HG03060 (cell line): ENCODE measurements around the gene SNAPIN.
"Not testable (repeated sequence)": the region's sequence is repeated elsewhere in the genome, so short reads cannot be mapped to it uniquely, and the experiment has no call there.

Experiments used
- ATAC-seq: cut with Tn5 transposase; IDR thresholded peaks from one replicate; pipeline ENCODE4 v1.9.1; 2021; ENCODE audit warnings: low read depth, moderate number of reproducible peaks; ENCODE audit not compliant: unreplicated experiment

Gene SNAPIN

DNA sequence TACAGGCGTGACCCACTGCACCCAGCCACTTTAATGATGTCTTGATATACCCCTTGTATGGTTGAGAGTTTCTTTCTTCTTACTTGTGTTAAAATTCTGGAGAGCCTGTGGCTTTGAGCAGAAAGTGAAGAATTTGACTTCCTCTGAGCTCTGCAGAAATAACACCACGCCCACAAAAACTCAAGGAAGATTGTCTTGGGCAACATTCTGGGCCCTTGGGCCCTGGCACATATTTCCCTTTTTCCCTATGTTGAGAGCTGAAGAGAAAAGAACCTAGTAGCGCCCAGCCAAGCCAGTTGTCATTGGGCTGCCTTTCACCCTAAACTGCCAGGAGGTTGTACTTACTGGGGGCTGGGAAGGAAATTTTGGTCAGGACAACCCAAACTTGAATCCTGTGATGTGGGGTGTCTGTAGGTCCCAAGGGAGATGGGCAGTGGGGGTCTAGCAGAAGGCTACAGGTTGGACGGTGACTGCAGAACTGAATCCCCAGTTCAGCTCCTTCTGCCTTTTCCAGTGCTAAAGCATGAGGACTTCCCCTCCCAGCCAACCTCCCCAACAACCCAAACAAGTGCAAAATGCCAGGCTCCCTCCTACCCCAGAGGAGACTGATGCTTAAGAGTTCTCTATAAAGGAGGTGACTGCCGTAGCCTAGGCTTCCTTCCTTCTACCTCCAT lies 11.7 kb upstream of the SNAPIN start:
- no peak for ATAC-seq

DNA sequence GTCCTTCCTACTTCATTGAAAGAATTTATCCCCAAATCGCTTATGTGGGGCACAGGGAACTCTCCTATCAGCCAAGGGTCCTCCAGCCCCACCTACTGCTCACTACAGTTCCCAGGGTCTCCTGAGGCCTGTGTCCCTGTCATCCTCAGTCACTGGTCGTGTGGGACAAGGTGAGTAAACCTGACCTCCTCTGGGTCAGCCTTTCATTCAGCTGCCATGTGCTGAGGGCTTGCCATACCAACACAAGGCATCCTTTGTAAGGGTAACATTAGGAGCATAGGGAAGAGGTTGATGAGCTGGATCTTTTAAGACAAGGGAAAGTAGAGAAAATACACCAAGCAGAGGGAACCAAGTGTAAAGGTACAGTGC lies 11.2 kb upstream of the SNAPIN start:
- no peak for ATAC-seq

DNA sequence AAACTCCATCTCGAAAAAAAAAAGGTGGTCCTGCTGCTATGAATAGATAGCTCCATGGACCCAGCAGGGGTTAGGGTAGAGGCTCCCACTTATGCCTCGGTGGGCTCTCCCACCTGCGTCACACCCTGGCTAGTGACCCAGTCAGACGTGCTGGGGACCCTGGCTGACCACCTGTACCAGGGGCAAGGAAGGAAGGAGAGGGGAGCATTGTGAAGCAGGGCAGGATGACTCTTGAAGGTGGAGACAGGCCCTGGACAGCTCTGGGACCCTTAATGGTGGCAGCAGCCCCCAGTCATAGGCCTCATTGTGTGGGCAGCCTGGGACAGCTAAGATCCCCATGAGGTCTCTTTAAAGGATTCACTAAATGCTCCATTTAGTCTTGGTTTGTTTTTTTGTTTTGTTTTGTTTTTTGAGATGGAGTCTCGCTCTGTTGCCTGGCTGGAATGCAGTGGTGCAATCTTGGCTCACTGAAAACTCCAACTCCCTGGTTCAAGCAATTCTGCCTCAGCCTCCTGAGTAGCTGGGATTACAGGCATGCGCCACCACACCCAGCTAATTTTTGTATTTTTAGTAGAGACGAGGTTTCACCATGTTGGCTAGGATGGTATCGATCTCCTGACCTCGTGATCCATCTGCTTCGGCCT lies 10.4 kb upstream of the SNAPIN start:
- no peak for ATAC-seq

DNA sequence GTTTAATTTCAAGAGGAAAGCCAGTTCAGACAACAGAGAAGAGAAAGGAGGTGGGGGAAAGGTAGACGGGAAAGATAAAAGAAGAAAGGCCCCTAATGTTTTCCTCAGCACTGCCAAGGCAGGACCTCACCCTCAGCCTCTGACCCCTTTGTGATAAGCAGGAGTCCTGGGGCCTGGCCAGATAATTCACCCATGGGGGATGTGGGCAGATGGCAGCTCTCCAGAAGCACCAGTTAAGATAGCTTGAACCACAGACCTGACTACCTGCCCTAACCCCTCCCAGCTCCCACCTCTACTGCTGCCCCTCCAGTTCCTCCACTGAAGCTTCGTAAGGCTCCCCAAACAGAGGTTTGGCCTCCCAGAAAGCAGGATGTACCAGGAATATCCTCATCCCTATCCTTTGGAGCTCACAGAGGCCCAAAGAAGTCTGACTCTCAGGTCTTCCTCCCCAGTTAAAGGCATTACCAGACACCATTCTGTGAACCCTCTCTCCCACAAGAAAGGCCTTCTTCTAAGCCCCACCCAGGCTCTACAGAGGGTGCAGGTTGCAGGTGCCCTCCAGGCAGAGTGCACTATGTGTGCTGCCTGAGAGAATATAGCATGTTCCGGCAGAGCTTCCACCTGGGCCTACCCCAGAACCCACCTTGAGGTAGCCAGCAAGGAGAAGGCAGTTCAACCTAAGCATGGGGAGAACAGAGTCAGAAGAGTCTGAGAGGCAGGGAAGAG lies 9.2 kb upstream of the SNAPIN start:
- no peak for ATAC-seq

DNA sequence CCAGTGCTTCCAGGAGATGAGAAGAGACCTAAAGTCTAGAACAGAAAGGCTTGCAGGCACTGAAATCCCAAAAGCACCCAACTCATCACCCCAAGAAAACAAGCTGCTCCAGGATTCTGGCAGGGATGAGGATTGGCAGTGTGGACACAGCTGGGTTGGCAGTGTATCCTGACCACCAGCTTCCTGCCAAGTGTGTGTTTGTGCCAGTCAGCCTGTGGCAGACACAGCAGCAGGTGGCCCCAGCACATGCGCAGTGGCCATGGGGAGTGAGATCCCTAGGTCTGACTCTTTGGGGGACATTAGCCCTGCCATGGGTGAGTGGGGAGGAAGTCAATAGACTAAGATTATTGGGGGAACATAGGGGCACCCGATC lies 8.7 kb upstream of the SNAPIN start:
- no peak for ATAC-seq

DNA sequence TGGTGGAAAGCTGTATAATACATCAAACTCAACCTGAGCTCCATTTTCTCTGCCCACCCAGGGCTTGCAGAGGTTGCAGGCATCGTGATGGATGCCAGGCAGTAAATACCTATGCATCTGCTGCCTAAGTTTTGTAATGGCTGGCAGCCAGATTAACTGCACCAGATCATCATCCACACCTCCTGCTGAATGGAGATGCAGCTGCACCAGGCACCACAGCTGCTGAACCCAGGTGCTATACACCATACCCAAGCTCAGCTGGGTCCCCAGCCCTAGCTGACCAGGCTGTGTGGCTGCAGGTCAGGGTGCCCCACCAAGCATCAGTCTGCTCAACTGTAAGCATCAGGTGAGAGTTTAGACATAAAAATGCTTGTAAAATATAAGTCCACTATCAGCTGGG lies 6.7 kb upstream of the SNAPIN start:
- ATAC-seq: no peak

DNA sequence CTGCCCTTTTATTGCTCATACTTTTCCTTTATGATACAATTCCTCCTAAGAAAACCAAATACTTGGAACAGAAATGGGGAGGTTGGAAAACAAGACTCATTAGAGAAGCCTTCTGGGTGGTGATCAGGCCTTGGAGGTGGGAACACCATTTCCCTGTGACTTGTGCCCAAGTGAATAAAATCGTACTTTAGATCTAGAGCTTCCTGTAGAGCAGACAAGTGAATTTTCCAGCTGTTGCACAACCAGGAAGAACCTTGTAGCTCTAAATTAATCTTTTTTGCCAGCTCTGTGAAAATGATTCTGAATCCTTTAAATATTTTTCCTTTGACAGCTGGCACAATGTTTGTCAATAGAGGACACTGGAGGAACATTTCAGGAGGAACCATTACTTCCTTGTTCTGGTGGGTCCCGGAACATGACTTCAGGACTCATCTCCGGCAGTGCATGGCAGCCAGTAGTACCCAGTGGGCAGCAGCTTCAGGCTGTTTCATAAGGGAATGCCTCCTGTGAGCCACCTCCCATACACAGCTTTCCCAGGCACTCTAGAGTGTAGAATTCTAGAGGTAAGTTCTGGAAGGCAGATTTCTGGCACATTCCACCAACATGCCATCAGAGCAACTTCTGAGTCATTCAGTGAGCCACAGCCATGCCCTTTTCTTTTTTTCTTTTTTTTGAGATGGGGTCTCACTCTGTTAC lies 5.5 kb upstream of the SNAPIN start:
- ATAC-seq: no peak

DNA sequence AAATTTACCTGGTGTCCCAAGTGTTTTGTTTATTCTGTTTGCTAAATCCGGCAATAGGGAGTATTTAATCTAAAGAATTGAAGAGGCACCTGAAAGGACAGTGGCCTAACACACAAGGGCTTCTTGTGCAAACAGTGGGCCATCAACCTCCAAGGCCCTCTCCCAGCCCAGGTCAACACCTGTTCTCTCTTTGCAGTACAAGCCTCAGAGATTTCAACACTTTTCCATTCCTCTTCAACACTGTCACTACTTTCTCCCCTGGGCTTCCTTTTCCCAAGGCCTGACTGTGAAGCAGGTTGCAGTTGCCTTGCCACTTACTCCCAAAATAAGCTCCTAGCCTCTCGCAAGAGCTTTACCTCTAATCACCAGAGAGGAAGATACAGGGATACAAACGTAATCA lies 3.2 kb upstream of the SNAPIN start:
- ATAC-seq: no peak

DNA sequence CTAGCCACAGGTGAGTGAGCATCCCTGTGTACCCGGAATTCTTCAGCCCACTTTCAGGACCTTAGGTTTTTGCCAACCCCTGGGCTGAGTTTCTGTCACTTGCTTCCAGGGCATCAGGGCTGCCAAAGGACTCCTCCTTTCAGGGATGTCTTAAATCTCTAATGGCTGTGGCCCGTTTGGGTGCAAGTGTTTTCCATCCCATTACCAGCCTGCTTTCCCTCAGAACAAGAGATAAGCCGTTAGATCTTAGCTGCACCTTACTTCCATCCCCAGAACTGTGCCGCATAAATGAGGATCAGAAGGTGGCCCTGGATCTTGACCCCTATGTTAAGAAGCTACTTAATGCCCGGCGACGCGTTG lies 652 bp downstream of the SNAPIN start:
- ATAC-seq: no peak

DNA sequence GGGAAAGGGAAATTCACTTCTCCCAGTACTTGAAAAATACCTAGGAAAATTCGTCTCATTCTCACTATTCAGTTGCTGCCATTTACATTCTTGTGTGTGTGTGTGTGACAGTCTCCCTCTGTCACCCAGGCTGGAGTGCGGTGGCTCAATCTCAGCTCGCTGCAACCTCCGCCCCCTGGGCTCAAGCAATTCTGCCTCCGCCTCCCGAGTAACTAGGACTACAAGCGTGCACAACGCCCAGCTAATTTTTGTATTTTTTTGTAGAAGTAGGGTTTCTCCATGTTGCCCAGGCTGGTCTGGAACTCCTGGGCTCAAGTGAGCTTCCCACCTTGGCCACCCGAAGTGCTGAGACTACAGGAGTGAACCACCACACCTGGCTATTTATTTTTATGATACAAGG lies 1.2 kb downstream of the SNAPIN start:
- no peak for ATAC-seq

DNA sequence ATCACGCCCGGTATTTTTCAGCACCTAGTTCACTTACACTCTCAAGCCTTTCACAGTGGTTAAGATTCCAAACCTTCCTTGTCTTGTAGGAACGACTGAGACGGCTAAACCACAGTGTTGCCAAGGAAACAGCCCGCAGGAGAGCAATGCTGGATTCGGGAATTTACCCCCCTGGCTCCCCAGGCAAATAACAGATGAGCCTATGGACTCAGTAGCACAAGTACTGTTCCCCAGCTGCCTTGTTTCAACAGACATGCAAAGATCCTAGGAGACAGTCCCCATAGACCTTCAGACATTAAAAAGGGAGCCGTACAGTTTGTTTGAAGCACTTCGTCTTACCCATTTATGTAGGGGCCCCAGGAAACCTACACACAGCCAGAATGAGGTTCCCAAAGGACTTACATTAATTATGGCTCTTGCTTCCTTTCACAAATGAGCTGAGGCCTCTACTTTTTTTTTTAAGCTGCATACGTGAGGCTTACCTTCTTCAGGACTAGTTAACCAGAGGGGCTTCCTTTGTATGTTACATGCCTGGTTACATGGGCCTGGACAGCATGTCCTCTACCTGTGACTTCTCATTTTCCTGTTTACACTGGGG lies 2.7 kb downstream of the SNAPIN start:
- ATAC-seq: no peak

DNA sequence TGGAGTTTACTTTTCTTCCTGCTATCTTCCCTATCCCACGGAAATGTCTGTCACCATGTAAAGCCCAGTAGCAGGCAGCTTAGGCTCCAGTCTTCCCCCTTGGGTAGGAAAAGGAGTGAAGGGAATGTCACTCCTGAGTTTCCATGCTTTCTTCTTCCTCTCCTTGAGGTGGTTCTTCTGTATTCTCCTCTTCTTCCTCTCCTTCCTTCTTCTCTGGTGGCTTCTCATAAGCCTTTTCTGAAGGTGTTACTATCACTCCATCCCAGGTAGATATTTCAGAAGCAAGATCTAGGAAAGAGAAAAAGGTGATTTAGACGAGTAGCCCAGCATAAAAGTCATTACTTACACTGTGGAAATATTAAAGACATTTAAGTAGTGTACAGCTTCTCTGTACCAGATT lies 3.8 kb downstream of the SNAPIN start:
- ATAC-seq: no peak

DNA sequence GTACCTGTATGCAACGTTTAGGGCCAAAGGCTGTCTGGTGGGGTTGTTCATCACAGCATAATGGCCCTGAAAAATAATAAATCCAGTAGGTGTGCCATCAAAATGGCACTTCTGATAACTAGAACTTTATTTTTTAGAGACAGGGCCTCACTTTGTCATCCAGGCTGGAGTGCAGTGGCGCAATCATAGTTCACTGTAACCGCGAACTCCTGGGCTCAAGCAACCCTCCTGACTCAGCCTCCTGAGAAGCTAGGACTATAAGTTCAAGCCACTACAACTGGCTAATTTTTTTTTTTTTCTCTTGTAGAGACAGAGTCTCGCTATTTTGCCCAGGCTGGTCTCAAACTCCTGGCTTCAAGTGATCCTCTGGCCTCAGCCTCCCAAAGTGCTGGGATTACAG lies 4.7 kb downstream of the SNAPIN start:
- ATAC-seq: no peak

DNA sequence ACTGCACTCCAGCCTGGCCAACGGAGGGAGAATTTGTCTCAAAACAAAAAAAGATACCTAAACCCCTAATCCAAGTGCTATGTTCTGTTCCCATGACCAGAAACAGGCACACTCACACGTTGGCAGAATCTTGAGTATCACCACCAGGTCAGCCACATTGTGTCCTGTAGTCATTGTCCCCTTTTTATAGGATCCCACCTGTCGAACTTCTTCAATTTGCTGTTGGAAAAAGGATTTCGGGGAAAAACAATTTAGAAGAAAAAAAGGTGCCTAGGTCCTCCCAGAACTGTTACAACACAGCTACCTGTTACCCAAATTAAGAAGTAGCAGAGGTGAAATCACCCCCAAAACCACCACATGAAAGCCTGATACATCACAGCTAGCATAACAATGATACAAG lies 8.9 kb downstream of the SNAPIN start:
- no peak for ATAC-seq

DNA sequence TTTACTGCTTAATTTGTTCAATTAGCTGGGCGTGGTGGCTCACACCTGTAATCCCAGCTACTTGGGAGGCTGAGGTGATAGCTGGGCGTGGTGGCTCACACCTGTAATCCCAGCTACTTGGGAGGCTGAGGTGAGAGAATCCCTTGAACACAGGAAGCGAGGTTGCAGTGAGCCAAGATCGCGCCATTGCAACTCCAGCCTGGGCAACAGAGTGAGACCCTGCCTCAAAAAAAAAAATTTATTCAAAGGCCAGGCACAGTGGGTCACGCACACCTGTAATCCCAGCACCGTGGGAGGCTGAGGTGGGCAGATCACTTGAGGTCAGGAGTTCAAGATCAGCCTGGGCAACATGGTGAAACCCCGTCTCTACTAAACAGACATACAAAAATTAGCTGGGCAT lies 10.2 kb downstream of the SNAPIN start:
- not testable (repeated sequence) for ATAC-seq

DNA sequence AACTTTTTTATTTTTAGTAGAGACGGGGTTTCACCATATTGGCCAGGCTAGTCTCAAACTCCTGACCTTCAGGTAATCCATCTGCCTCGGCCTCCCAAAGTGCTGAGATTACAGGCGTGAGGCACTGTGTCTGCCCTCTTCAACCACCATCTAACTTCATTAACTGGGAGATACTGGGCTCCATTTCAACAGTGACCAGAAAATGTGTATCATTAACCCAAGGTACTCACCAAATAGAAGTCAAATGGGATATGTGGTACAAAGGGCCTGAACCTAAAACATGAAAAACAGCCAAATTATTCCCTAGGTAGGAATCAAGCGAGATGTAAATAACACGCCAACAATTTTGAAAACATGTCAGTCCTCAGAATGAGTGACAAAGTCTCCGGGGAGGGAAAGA lies 11.1 kb downstream of the SNAPIN start:
- no peak for ATAC-seq

DNA sequence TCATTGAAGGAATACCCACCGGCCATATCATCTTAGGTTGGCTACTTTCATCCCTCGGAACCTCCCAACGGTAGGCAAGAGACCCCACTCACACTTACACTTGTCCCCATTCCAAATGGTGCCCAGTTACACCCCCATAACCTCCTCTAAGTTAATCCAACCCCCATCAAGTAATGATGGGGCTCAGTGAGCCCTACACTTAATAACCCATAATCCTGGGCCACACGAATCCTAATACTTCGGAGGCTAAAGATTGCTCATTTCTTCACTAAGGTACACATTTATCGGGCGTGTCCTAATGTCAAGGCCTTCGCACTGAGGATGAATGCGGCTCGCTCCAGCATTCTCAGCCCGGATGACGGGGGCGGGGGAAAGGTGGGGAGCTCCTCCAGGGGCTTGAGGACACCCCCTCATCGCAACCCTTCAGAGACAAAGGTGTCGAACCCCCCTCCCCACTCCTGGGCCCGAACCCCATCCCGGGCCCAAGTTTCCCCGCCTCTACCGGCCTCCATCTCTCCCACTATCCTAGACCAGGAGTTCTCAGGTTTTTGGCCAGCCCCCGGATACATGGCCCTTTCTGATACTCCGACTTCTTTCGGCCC lies 11.9 kb downstream of the SNAPIN start:
- no peak for ATAC-seq

DNA sequence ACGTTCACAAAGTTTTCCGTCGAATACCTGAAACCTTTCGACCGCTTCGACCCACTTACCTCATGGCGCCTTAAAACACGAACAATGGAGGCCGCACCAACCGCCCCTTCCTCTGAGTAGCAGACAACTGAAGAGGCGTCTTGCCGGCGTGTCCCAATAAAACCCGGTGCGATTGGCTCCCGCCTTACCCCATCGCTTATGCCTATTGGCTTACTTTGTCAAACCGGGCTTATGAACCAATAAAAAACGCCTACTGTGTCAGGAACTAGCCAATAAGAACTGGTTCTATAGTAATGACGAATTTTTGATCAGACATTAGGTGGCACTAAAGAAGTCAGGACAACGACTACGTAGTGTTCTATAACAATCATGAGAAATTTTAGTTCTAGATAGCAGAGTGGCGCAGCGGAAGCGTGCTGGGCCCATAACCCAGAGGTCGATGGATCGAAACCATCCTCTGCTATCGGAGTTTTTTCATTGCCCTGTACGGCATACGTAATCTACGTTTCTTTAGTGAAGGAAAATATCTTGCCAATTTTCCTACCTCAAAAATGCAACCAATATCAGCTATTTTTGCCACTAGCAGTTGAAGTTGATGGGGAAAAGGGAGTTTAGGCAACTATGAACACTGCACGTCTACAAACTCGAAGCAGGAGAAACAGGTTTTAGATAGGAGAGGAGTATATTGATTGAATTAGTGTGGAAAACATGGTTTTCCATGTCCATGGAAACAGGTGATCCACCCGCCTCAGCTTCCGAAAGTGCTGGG lies 12.5 kb downstream of the SNAPIN start, which contains the start of gene ILF2:
ILF2 (minus strand) TSS at position 135 of the 769 bp plus-strand sequence; CDS start at position 64, 71 bp downstream.
- ATAC-seq: peak; percentile 94

DNA sequence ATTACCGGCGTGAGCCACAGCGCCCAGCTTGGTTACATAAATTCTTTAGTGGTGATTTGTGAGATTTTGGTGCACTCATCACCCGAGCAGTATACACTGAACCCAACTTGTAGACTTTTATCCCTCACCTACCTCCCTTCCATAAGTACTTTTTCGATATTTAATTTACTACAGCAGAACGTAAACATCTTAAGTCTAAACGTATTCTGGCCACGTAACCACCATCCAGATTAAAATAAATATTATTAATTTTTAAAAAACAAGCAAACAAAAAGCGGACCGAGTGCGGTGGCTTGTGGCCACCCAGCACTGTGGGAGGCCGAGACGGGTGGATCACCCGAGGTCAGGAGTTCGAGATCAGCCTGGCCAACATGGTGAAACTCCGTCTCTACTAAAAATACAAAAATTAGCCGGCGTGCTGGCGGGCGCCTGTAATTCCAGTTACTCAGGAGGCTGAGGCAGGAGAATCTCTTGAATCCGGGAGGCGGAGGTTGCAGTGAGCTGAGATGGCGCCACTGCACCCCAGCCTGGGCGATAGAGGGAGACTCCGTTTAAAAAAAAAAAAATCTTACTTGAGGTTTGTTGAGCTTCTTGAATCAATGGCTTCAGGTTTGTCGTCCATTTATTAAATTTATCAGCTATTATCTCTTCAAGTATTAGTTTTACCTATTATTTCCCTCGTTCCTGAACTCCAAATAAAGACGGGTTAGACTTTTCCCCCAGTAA lies 13.3 kb downstream of the SNAPIN start:
- not testable (repeated sequence) for ATAC-seq
